ENCODE results near the gene EPB41L2. TPM values are rescaled to one million over a fixed set of nuclear protein-coding genes. Genes with fewer than 3 reads are reported as not detected.

EPB41L2 gene
- total and polyA plus RNA-seq, 2 donors (not counting 1 experiment from before 2014, with no cell fraction given) = 113 to 264 TPM

- peak overlapping the region; percentile 46 for H3K27ac ChIP-seq (ENCODE audit: insufficient read depth, low read length)
- no peaks in the 10 kb centered on the region for H4K20me1 ChIP-seq (ENCODE audit: control insufficient read depth, extremely low read depth, insufficient read depth, low read length)
- peak overlapping the region; percentile 60 to 72 (median 62) for H3K4me3 ChIP-seq (replicated peaks in 1 of 4; ENCODE audit: control extremely low read depth in 1 of 4, insufficient read depth in 1 of 4, low read depth in 3 of 4, low read length in 4 of 4)
- H3K27me3 ChIP-seq (ENCODE audit: control insufficient read depth, insufficient read depth, low read length) = no peaks in the 10 kb centered on the region
- H3K36me3 ChIP-seq (ENCODE audit: control insufficient read depth, insufficient read depth, low read length) = no peaks in the 10 kb centered on the region
- H3K9ac ChIP-seq (ENCODE audit: insufficient read depth, low read length) = no peak overlapping the region
- H3K4me2 ChIP-seq (ENCODE audit: extremely low read depth, insufficient read depth, low read length) = peak overlapping the region; percentile 79
- peaks cover 63% of the 10 kb centered on the region for H3K79me2 ChIP-seq (ENCODE audit: control insufficient read depth, insufficient read depth, low read length)
- no peak for DNase-seq (ENCODE audit: low read depth in 2 of 2)
- no peak for TF ChIP-seq CTCF (conservative IDR thresholded peaks at IDR 0.05 in 1 of 2, IDR thresholded peaks at IDR 0.05 in 1 of 2; ENCODE audit: low read depth in 1 of 2, low read length in 2 of 2)
- no peak for TF ChIP-seq EZH2 (IDR thresholded peaks at IDR 0.05; ENCODE audit: low read length, missing control alignments)
- H3K4me1 ChIP-seq (ENCODE audit: control insufficient read depth, extremely low read depth, insufficient read depth, low read length) = peaks cover 18% of the 10 kb centered on the region
- no peaks in the 10 kb centered on the region for H3K9me3 ChIP-seq (ENCODE audit: control insufficient read depth, insufficient read depth, low read depth, low read length)
- no peak overlapping the region for H2AFZ ChIP-seq (ENCODE audit: low read length)
These were observed 93.9 kb downstream of the EPB41L2 start for GRCh38 chr6:130969166-130969565.

GRCh38 chr6:130968476-130968875, 94.6 kb downstream of the EPB41L2 start:
- Histone ChIP-seq H3K27ac (ENCODE audit: insufficient read depth, low read length) (peak overlapping the region; percentile 46), H2AFZ (ENCODE audit: low read length) (no peak overlapping the region), H3K79me2 (ENCODE audit: control insufficient read depth, insufficient read depth, low read length) (peaks cover 64% of the 10 kb centered on the region), H4K20me1 (ENCODE audit: control insufficient read depth, extremely low read depth, insufficient read depth, low read length) (no peaks in the 10 kb centered on the region), H3K27me3 (ENCODE audit: control insufficient read depth, insufficient read depth, low read length) (no peaks in the 10 kb centered on the region), H3K4me3 (replicated peaks in 1 of 4; ENCODE audit: control extremely low read depth in 1 of 4, insufficient read depth in 1 of 4, low read depth in 3 of 4, low read length in 4 of 4) (peak overlapping the region; percentile 60 to 72 (median 62)), H3K9me3 (ENCODE audit: control insufficient read depth, insufficient read depth, low read depth, low read length) (no peaks in the 10 kb centered on the region), H3K9ac (ENCODE audit: insufficient read depth, low read length) (no peak overlapping the region), H3K4me1 (ENCODE audit: control insufficient read depth, extremely low read depth, insufficient read depth, low read length) (peaks cover 18% of the 10 kb centered on the region), H3K4me2 (ENCODE audit: extremely low read depth, insufficient read depth, low read length) (peak overlapping the region; percentile 79), H3K36me3 (ENCODE audit: control insufficient read depth, insufficient read depth, low read length) (no peaks in the 10 kb centered on the region)
- peak in 1 of 2 donors; percentile 44 for DNase-seq (ENCODE audit: low read depth in 2 of 2)
- TF ChIP-seq EZH2 (IDR thresholded peaks at IDR 0.05; ENCODE audit: low read length, missing control alignments) = no peak
- TF ChIP-seq CTCF (conservative IDR thresholded peaks at IDR 0.05 in 1 of 2, IDR thresholded peaks at IDR 0.05 in 1 of 2; ENCODE audit: low read depth in 1 of 2, low read length in 2 of 2) = no peak

- H4K20me1 ChIP-seq (ENCODE audit: control insufficient read depth, extremely low read depth, insufficient read depth, low read length) = no peaks in the 10 kb centered on the region
- H2AFZ ChIP-seq (ENCODE audit: low read length) = no peak overlapping the region
- peaks cover 18% of the 10 kb centered on the region for H3K4me1 ChIP-seq (ENCODE audit: control insufficient read depth, extremely low read depth, insufficient read depth, low read length)
- peak overlapping the region; percentile 46 for H3K27ac ChIP-seq (ENCODE audit: insufficient read depth, low read length)
- no peaks in the 10 kb centered on the region for H3K36me3 ChIP-seq (ENCODE audit: control insufficient read depth, insufficient read depth, low read length)
- H3K4me2 ChIP-seq (ENCODE audit: extremely low read depth, insufficient read depth, low read length) = peak overlapping the region; percentile 79
- peaks cover 68% of the 10 kb centered on the region for H3K79me2 ChIP-seq (ENCODE audit: control insufficient read depth, insufficient read depth, low read length)
- peak overlapping the region; percentile 60 to 72 (median 62) for H3K4me3 ChIP-seq (replicated peaks in 1 of 4; ENCODE audit: control extremely low read depth in 1 of 4, insufficient read depth in 1 of 4, low read depth in 3 of 4, low read length in 4 of 4)
- TF ChIP-seq CTCF (conservative IDR thresholded peaks at IDR 0.05 in 1 of 2, IDR thresholded peaks at IDR 0.05 in 1 of 2; ENCODE audit: low read depth in 1 of 2, low read length in 2 of 2) (no peak), EZH2 (IDR thresholded peaks at IDR 0.05; ENCODE audit: low read length, missing control alignments) (no peak)
- no peaks in the 10 kb centered on the region for H3K9me3 ChIP-seq (ENCODE audit: control insufficient read depth, insufficient read depth, low read depth, low read length)
- no peak overlapping the region for H3K9ac ChIP-seq (ENCODE audit: insufficient read depth, low read length)
- H3K27me3 ChIP-seq (ENCODE audit: control insufficient read depth, insufficient read depth, low read length) = no peaks in the 10 kb centered on the region
- DNase-seq (ENCODE audit: low read depth in 2 of 2) = peak; percentile 43 to 48
These were observed 95.3 kb downstream of the EPB41L2 start for GRCh38 chr6:130967502-130968445.
